ENCODE measurements around the gene ST3GAL6.
A peak's percentile ranks its signal among the peaks of the same experiment; 100 is the strongest.

Gene ST3GAL6

GRCh38 chr3:98807561-98807960 lies 44.4 kb downstream of the ST3GAL6 start:
- Histone ChIP-seq H2AFZ (ENCODE audit: low read depth, low read length) (no peak overlapping the region), H3K27ac (ENCODE audit: low read length, poor library complexity, severe bottlenecking) (peak overlapping the region; percentile 62), H3K4me2 (ENCODE audit: low read length, poor library complexity, severe bottlenecking) (no peak overlapping the region), H4K8ac (ENCODE audit: low read length) (no peak overlapping the region), H3K14ac (ENCODE audit: low read length in 2 of 2) (no peak overlapping the region), H2AK5ac (ENCODE audit: low read length, severe bottlenecking) (no peak overlapping the region), H4K91ac (ENCODE audit: low read length) (no peak overlapping the region), H3K23ac (ENCODE audit: low read length in 2 of 2) (no peak overlapping the region), H3K4ac (ENCODE audit: low read depth in 1 of 2, low read length in 2 of 2) (no peak overlapping the region), H3K27me3 (ENCODE audit: control insufficient read depth in 1 of 2, insufficient read depth in 1 of 2, low read length in 2 of 2) (no peaks in the 10 kb centered on the region), H3K4me1 (ENCODE audit: control insufficient read depth, insufficient read depth, low read depth, low read length) (peaks cover 2% of the 10 kb centered on the region), H3K18ac (ENCODE audit: low read depth in 1 of 2, low read length in 2 of 2) (no peak overlapping the region), H2BK15ac (ENCODE audit: low read depth, poor library complexity, severe bottlenecking) (no peak overlapping the region), H3K36me3 (ENCODE audit: control insufficient read depth in 1 of 2, insufficient read depth in 2 of 2, low read depth in 1 of 2, low read length in 2 of 2) (peaks cover 24 to 79% of the 10 kb centered on the region in 2 experiments), H2BK120ac (ENCODE audit: low read depth, low read length) (no peak overlapping the region), H2BK12ac (ENCODE audit: low read length in 2 of 2) (no peak overlapping the region), H3K79me1 (replicated peaks; ENCODE audit: low read length, poor library complexity, severe bottlenecking) (no peaks in the 10 kb centered on the region), H3K9me3 (ENCODE audit: control insufficient read depth, low read length) (no peaks in the 10 kb centered on the region), H3K4me3 (ENCODE audit: insufficient read depth in 1 of 2, low read depth in 1 of 2, low read length in 2 of 2) (no peak overlapping the region), H2BK5ac (ENCODE audit: low read depth, low read length, poor library complexity, severe bottlenecking) (no peak overlapping the region), H3K9ac (ENCODE audit: low read length) (peak overlapping the region; percentile 73)
- 89% methylated on average over 1 of the region's 1 CpG for WGBS
- no peak for DNase-seq

- no peak overlapping the region for H3K14ac ChIP-seq (ENCODE audit: low read length in 2 of 2)
- H2AFZ ChIP-seq (ENCODE audit: low read depth, low read length), result no peak overlapping the region
- H3K4me3 ChIP-seq (ENCODE audit: insufficient read depth in 1 of 2, low read depth in 1 of 2, low read length in 2 of 2), result no peak overlapping the region
- no peak overlapping the region for H2BK15ac ChIP-seq (ENCODE audit: low read depth, poor library complexity, severe bottlenecking)
- no peak overlapping the region for H2AK5ac ChIP-seq (ENCODE audit: low read length, severe bottlenecking)
- peaks cover 2% of the 10 kb centered on the region for H3K4me1 ChIP-seq (ENCODE audit: control insufficient read depth, insufficient read depth, low read depth, low read length)
- no peak overlapping the region for H3K23ac ChIP-seq (ENCODE audit: low read length in 2 of 2)
- peak overlapping the region; percentile 39 for H3K27ac ChIP-seq (ENCODE audit: low read length, poor library complexity, severe bottlenecking)
- WGBS, result 100% methylated on average over 1 of the region's 2 CpGs
- H2BK120ac ChIP-seq (ENCODE audit: low read depth, low read length), result no peak overlapping the region
- H2BK12ac ChIP-seq (ENCODE audit: low read length in 2 of 2), result no peak overlapping the region
- H3K9me3 ChIP-seq (ENCODE audit: control insufficient read depth, low read length), result no peaks in the 10 kb centered on the region
- no peak overlapping the region for H4K8ac ChIP-seq (ENCODE audit: low read length)
- peak overlapping the region; percentile 73 for H3K9ac ChIP-seq (ENCODE audit: low read length)
- DNase-seq, result no peak
- H3K18ac ChIP-seq (ENCODE audit: low read depth in 1 of 2, low read length in 2 of 2), result no peak overlapping the region
- no peak overlapping the region for H4K91ac ChIP-seq (ENCODE audit: low read length)
- peaks cover 24 to 85% of the 10 kb centered on the region in 2 experiments for H3K36me3 ChIP-seq (ENCODE audit: control insufficient read depth in 1 of 2, insufficient read depth in 2 of 2, low read depth in 1 of 2, low read length in 2 of 2)
- H3K4ac ChIP-seq (ENCODE audit: low read depth in 1 of 2, low read length in 2 of 2), result no peak overlapping the region
- H2BK5ac ChIP-seq (ENCODE audit: low read depth, low read length, poor library complexity, severe bottlenecking), result no peak overlapping the region
- no peaks in the 10 kb centered on the region for H3K27me3 ChIP-seq (ENCODE audit: control insufficient read depth in 1 of 2, insufficient read depth in 1 of 2, low read length in 2 of 2)
- H3K4me2 ChIP-seq (ENCODE audit: low read length, poor library complexity, severe bottlenecking), result no peak overlapping the region
- no peaks in the 10 kb centered on the region for H3K79me1 ChIP-seq (replicated peaks; ENCODE audit: low read length, poor library complexity, severe bottlenecking)
Observed at GRCh38 chr3:98808071-98808470, 44.9 kb downstream of the ST3GAL6 start.

- Histone ChIP-seq H3K36me3 (ENCODE audit: control insufficient read depth in 1 of 2, insufficient read depth in 2 of 2, low read depth in 1 of 2, low read length in 2 of 2) (peaks cover 27 to 99% of the 10 kb centered on the region in 2 experiments), H3K79me1 (replicated peaks; ENCODE audit: low read length, poor library complexity, severe bottlenecking) (no peaks in the 10 kb centered on the region), H2BK5ac (ENCODE audit: low read depth, low read length, poor library complexity, severe bottlenecking) (no peak overlapping the region), H4K91ac (ENCODE audit: low read length) (no peak overlapping the region), H3K4me3 (ENCODE audit: insufficient read depth in 1 of 2, low read depth in 1 of 2, low read length in 2 of 2) (no peak overlapping the region), H2AK5ac (ENCODE audit: low read length, severe bottlenecking) (no peak overlapping the region), H3K14ac (ENCODE audit: low read length in 2 of 2) (no peak overlapping the region), H3K4me1 (ENCODE audit: control insufficient read depth, insufficient read depth, low read depth, low read length) (peaks cover 2% of the 10 kb centered on the region), H2BK15ac (ENCODE audit: low read depth, poor library complexity, severe bottlenecking) (no peak overlapping the region), H3K23ac (ENCODE audit: low read length in 2 of 2) (no peak overlapping the region), H3K18ac (ENCODE audit: low read depth in 1 of 2, low read length in 2 of 2) (peak overlapping the region in 1 of 2 experiments; percentile 40), H2BK12ac (ENCODE audit: low read length in 2 of 2) (no peak overlapping the region), H4K8ac (ENCODE audit: low read length) (no peak overlapping the region), H2AFZ (ENCODE audit: low read depth, low read length) (no peak overlapping the region), H2BK120ac (ENCODE audit: low read depth, low read length) (no peak overlapping the region), H3K9ac (ENCODE audit: low read length) (peak overlapping the region; percentile 73), H3K4me2 (ENCODE audit: low read length, poor library complexity, severe bottlenecking) (no peak overlapping the region), H3K9me3 (ENCODE audit: control insufficient read depth, low read length) (no peaks in the 10 kb centered on the region), H3K27ac (ENCODE audit: low read length, poor library complexity, severe bottlenecking) (peak overlapping the region; percentile 43), H3K27me3 (ENCODE audit: control insufficient read depth in 1 of 2, insufficient read depth in 1 of 2, low read length in 2 of 2) (no peaks in the 10 kb centered on the region), H3K4ac (ENCODE audit: low read depth in 1 of 2, low read length in 2 of 2) (no peak overlapping the region)
- 61% methylated on average over 2 of the region's 3 CpGs for WGBS
- DNase-seq, result peak; percentile 43
Observed at GRCh38 chr3:98809557-98809956, 46.4 kb downstream of the ST3GAL6 start.

GRCh38 chr3:98811048-98811447 lies 47.9 kb downstream of the ST3GAL6 start:
- peaks cover 3% of the 10 kb centered on the region for H3K4me1 ChIP-seq (ENCODE audit: control insufficient read depth, insufficient read depth, low read depth, low read length)
- peaks cover 25 to 100% of the 10 kb centered on the region in 2 experiments for H3K36me3 ChIP-seq (ENCODE audit: control insufficient read depth in 1 of 2, insufficient read depth in 2 of 2, low read depth in 1 of 2, low read length in 2 of 2)
- H2BK5ac ChIP-seq (ENCODE audit: low read depth, low read length, poor library complexity, severe bottlenecking), result no peak overlapping the region
- H3K9ac ChIP-seq (ENCODE audit: low read length), result peak overlapping the region; percentile 73
- H3K14ac ChIP-seq (ENCODE audit: low read length in 2 of 2), result no peak overlapping the region
- H3K4me3 ChIP-seq (ENCODE audit: insufficient read depth in 1 of 2, low read depth in 1 of 2, low read length in 2 of 2), result no peak overlapping the region
- WGBS, result 59% methylated on average over 3 of the region's 6 CpGs
- no peak overlapping the region for H2BK15ac ChIP-seq (ENCODE audit: low read depth, poor library complexity, severe bottlenecking)
- no peak overlapping the region for H2AK5ac ChIP-seq (ENCODE audit: low read length, severe bottlenecking)
- H3K4ac ChIP-seq (ENCODE audit: low read depth in 1 of 2, low read length in 2 of 2), result no peak overlapping the region
- H4K8ac ChIP-seq (ENCODE audit: low read length), result no peak overlapping the region
- no peak overlapping the region for H4K91ac ChIP-seq (ENCODE audit: low read length)
- H3K4me2 ChIP-seq (ENCODE audit: low read length, poor library complexity, severe bottlenecking), result no peak overlapping the region
- no peaks in the 10 kb centered on the region for H3K27me3 ChIP-seq (ENCODE audit: control insufficient read depth in 1 of 2, insufficient read depth in 1 of 2, low read length in 2 of 2)
- H2AFZ ChIP-seq (ENCODE audit: low read depth, low read length), result no peak overlapping the region
- no peak overlapping the region for H2BK120ac ChIP-seq (ENCODE audit: low read depth, low read length)
- H3K9me3 ChIP-seq (ENCODE audit: control insufficient read depth, low read length), result no peaks in the 10 kb centered on the region
- no peak for DNase-seq
- peak overlapping the region; percentile 62 for H3K27ac ChIP-seq (ENCODE audit: low read length, poor library complexity, severe bottlenecking)
- no peak overlapping the region for H3K23ac ChIP-seq (ENCODE audit: low read length in 2 of 2)
- H2BK12ac ChIP-seq (ENCODE audit: low read length in 2 of 2), result no peak overlapping the region
- no peak overlapping the region for H3K18ac ChIP-seq (ENCODE audit: low read depth in 1 of 2, low read length in 2 of 2)
- H3K79me1 ChIP-seq (replicated peaks; ENCODE audit: low read length, poor library complexity, severe bottlenecking), result no peaks in the 10 kb centered on the region

All from mesenchymal stem cell (in vitro differentiated cells and primary cell).